Pancreas (tissue), 10 donors: Measurements from ENCODE around the gene OR52H1. TPM values are rescaled to one million over a fixed set of nuclear protein-coding genes. Genes with fewer than 3 reads are reported as not detected.

Source experiments
- ATAC-seq, 4 donors: fragments of 200-7000 bp; cut with Tn5 transposase; one replicate each; pipeline versions ENCODE4 v1.8.0 to v1.9.1; 2020; ENCODE audit warnings: mild to moderate bottlenecking in 4 of 4, moderate library complexity in 4 of 4
- DNase-seq, 6 donors: peaks; one replicate each; pipeline ENCODE4 v3.0.0-alpha.2; 2020
- FAIRE-seq: peaks from 2 replicates; lab custom pipeline; 2012; peaks lifted over from hg19 to GRCh38; lab: Jason Lieb, UNC
- H3K27ac ChIP-seq, 4 donors: fragments of 200-600 bp; sonication (generic); 1 replicate in 3 of 4; 2 replicates in 1 of 4; pipeline versions ENCODE4 v1.5.0 to v1.8.0; 2020
- H3K27me3 ChIP-seq, 4 donors: fragments of 200-600 bp; one replicate each; pipeline ENCODE4 v1.8.0; 2021
- H3K36me3 ChIP-seq, 3 donors: fragments of 200-600 bp; sonication (generic) in 1 of 3; one replicate each; pipeline versions ENCODE4 v1.5.0 to v1.8.0; 2020 to 2021
- H3K4me1 ChIP-seq, 3 donors: fragments of 200-600 bp; one replicate each; pipeline ENCODE4 v1.8.0; 2021
- H3K4me3 ChIP-seq, 4 donors: fragments of 200-600 bp; sonication (generic) in 2 of 4; one replicate each; pipeline versions ENCODE4 v1.5.0 to v1.8.0; 2020 to 2021
- H3K9me3 ChIP-seq, 4 donors: fragments of 200-600 bp; one replicate each; pipeline ENCODE4 v1.8.0; 2021
- WGBS, 2 donors: extraction: QIAGEN DNeasy Blood & Tissue Kit; methylation state at CpG; one replicate each; pipeline ENCODE4 v1.1.7; 2013; 5-methylcytosine and 5-hydroxymethylcytosine counted together
- intact Hi-C, 3 donors: fragments of 100-400 bp; cut with DNase I; formaldehyde crosslinking; loops; one replicate each; pipeline versions ENCODE4 v1.11.1 to v1.14.2; 2022
- polyA plus RNA-seq, 2 donors: library from polyadenylated mRNA; stranded (reverse); fragments of 200-250 nt; gene quantifications; one replicate each; pipeline ENCODE4 v1.2.3, GENCODE V29; 2013
- total RNA-seq, 6 donors: library from RNA; stranded (reverse); fragmentation: NEBNext Ultra II Directional in 4 of 6; extraction: Animal tissue kit (Norgen Biotek cat#: 25700) in 4 of 6; gene quantifications; one replicate each; pipeline versions ENCODE4 v1.2.1 to v1.2.4, GENCODE V29; 2021 to 2023
- TF ChIP-seq, protein P1 (sequence below), 4 donors: fragments of 200-600 bp; sonication (generic) in 3 of 4; IDR thresholded peaks; one replicate each; pipeline versions ENCODE4 v1.5.0 to v1.8.0; 2021; ENCODE audit warnings: antibody characterized with exemption in 4 of 4
- donor health status: healthy with polysubstance abuse.
- donor health status: DM: no; HTN: no; CAD: no; lungs with moderate emphysema.
- donor health status: DM: no; HTN: no; CAD: no.
- donor health status: control.
- donor health status: control.
- donor health status: Bipolar disorder and iron deficiency.
- donor health status: DM: yes; HTN: yes; CAD: no.
- donor health status: DM: no; HTN: no; CAD: no.
- donor health status: DM: no; HTN: no; CAD: no.
- donor health status: DM: yes; HTN: yes; CAD: no.

The OR52H1 gene
- total and polyA plus RNA-seq, 8 donors: 0.17 to 0.31 (median 0.25) TPM; not detected in 4

GRCh38 chr11:5505363-5506048 is 42.8 kb downstream of the OR52H1 start:
- intact Hi-C loops: no loop called here
- Histone ChIP-seq H3K9me3 (no peaks in the 10 kb centered on the region), H3K27me3 (no peaks in the 10 kb centered on the region), H3K36me3 (no peaks in the 10 kb centered on the region), H3K4me3 (no peak overlapping the region), H3K27ac (no peak overlapping the region), H3K4me1 (no peaks in the 10 kb centered on the region)
- DNase-seq (no peak), ATAC-seq (no peak), FAIRE-seq (no peak)
- TF ChIP-seq, protein P1, sequence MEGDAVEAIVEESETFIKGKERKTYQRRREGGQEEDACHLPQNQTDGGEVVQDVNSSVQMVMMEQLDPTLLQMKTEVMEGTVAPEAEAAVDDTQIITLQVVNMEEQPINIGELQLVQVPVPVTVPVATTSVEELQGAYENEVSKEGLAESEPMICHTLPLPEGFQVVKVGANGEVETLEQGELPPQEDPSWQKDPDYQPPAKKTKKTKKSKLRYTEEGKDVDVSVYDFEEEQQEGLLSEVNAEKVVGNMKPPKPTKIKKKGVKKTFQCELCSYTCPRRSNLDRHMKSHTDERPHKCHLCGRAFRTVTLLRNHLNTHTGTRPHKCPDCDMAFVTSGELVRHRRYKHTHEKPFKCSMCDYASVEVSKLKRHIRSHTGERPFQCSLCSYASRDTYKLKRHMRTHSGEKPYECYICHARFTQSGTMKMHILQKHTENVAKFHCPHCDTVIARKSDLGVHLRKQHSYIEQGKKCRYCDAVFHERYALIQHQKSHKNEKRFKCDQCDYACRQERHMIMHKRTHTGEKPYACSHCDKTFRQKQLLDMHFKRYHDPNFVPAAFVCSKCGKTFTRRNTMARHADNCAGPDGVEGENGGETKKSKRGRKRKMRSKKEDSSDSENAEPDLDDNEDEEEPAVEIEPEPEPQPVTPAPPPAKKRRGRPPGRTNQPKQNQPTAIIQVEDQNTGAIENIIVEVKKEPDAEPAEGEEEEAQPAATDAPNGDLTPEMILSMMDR (IDR thresholded peaks at IDR 0.05): no peak
- 80 to 81% methylated on average over 9 of the region's 9 CpGs for WGBS, 2 donors

GRCh38 chr11:5504403-5504921 is 43.9 kb downstream of the OR52H1 start:
- DNase-seq: no peak
- FAIRE-seq: no peak
- intact Hi-C loops: no loop called here
- H3K9me3 ChIP-seq: no peaks in the 10 kb centered on the region
- WGBS, 2 donors: 67 to 78% methylated on average over 2 of the region's 2 CpGs
- no peak for ATAC-seq
- no peaks in the 10 kb centered on the region for H3K36me3 ChIP-seq
- no peak overlapping the region for H3K27ac ChIP-seq
- TF ChIP-seq, protein P1 (IDR thresholded peaks at IDR 0.05): no peak
- no peak overlapping the region for H3K4me3 ChIP-seq
- H3K27me3 ChIP-seq: no peaks in the 10 kb centered on the region
- no peaks in the 10 kb centered on the region for H3K4me1 ChIP-seq

GRCh38 chr11:5500393-5500801 is 47.9 kb downstream of the OR52H1 start:
- no peak for FAIRE-seq
- 76 to 80% methylated on average over 6 of the region's 6 CpGs for WGBS, 2 donors
- TF ChIP-seq, protein P1 (IDR thresholded peaks at IDR 0.05): no peak
- Histone ChIP-seq H3K4me3 (no peak overlapping the region), H3K9me3 (no peaks in the 10 kb centered on the region), H3K27me3 (no peaks in the 10 kb centered on the region), H3K27ac (no peak overlapping the region), H3K4me1 (no peaks in the 10 kb centered on the region), H3K36me3 (no peaks in the 10 kb centered on the region)
- ATAC-seq: no peak
- intact Hi-C loops: no loop called here
- no peak for DNase-seq

- FAIRE-seq: no peak
- no peak overlapping the region for H3K4me3 ChIP-seq
- intact Hi-C loops: no loop called here
- no peak for DNase-seq
- H3K4me1 ChIP-seq: no peaks in the 10 kb centered on the region
- no peaks in the 10 kb centered on the region for H3K27me3 ChIP-seq
- no peaks in the 10 kb centered on the region for H3K9me3 ChIP-seq
- TF ChIP-seq, protein P1 (IDR thresholded peaks at IDR 0.05): no peak
- 49 to 64% methylated on average over 2 of the region's 2 CpGs for WGBS, 2 donors
- no peak overlapping the region for H3K27ac ChIP-seq
- ATAC-seq: no peak
- no peaks in the 10 kb centered on the region for H3K36me3 ChIP-seq
These were observed 48.7 kb downstream of the OR52H1 start for GRCh38 chr11:5499671-5500070.

Other genes with a start within 250 kb of the OR52H1 start
- not detected for gene OR51B4, start 246.6 kb downstream of the OR52H1 start, total RNA-seq
- gene OR51B4, start 246.6 kb downstream of the OR52H1 start, polyA plus RNA-seq: not detected
- gene OR51B2, start 224.2 kb downstream of the OR52H1 start, total RNA-seq: not detected
- gene OR51B2, start 224.2 kb downstream of the OR52H1 start, polyA plus RNA-seq: not detected
- under 1 TPM in 3 of 6 donors, not detected in 3; 0.14 to 0.24 (median 0.19) TPM for gene OR51B5, start 205.0 kb downstream of the OR52H1 start, total RNA-seq
- gene OR51B5, start 205.0 kb downstream of the OR52H1 start, polyA plus RNA-seq: under 1 TPM in 1 of 2 donors, not detected in 1; 0.05 TPM
- not detected for gene OR51B6, start 197.0 kb downstream of the OR52H1 start, total RNA-seq
- not detected for gene OR51B6, start 197.0 kb downstream of the OR52H1 start, polyA plus RNA-seq
- gene OR51M1, start 164.7 kb downstream of the OR52H1 start, total RNA-seq: not detected
- gene OR51M1, start 164.7 kb downstream of the OR52H1 start, polyA plus RNA-seq: not detected
- not detected for gene OR51Q1, start 126.4 kb downstream of the OR52H1 start, total RNA-seq
- gene OR51Q1, start 126.4 kb downstream of the OR52H1 start, polyA plus RNA-seq: not detected
- under 1 TPM in 1 of 6 donors, not detected in 5; 0.28 TPM for gene OR51I1, start 107.0 kb downstream of the OR52H1 start, total RNA-seq
- gene OR51I1, start 107.0 kb downstream of the OR52H1 start, polyA plus RNA-seq: not detected
- not detected for gene OR51I2, start 99.2 kb downstream of the OR52H1 start, total RNA-seq
- gene OR51I2, start 99.2 kb downstream of the OR52H1 start, polyA plus RNA-seq: not detected
- gene OR52D1, start 59.9 kb downstream of the OR52H1 start, total RNA-seq: not detected
- gene OR52D1, start 59.9 kb downstream of the OR52H1 start, polyA plus RNA-seq: not detected
- under 1 TPM in 3 of 6 donors, not detected in 3; 0.18 to 0.31 (median 0.22) TPM for gene UBQLN3, start 38.6 kb downstream of the OR52H1 start, total RNA-seq
- not detected for gene UBQLN3, start 38.6 kb downstream of the OR52H1 start, polyA plus RNA-seq
- under 1 TPM; 0.09 to 0.53 (median 0.23) TPM for gene UBQLNL, start 31.8 kb downstream of the OR52H1 start, total RNA-seq
- gene UBQLNL, start 31.8 kb downstream of the OR52H1 start, polyA plus RNA-seq: 1 to 10 TPM in 1 of 2 donors, under 1 TPM in 1; 0.53 to 1.0 TPM
- gene OR52B6, start 32.3 kb upstream of the OR52H1 start, total RNA-seq: not detected
- gene OR52B6, start 32.3 kb upstream of the OR52H1 start, polyA plus RNA-seq: not detected
- 1 to 10 TPM in 4 of 6 donors, under 1 TPM in 2; 0.76 to 1.7 (median 1.4) TPM for gene TRIM6, start 48.1 kb upstream of the OR52H1 start, total RNA-seq
- gene TRIM6, start 48.1 kb upstream of the OR52H1 start, polyA plus RNA-seq: 1 to 10 TPM; 1.1 to 1.7 TPM
- gene TRIM34, start 76.5 kb upstream of the OR52H1 start, total RNA-seq: 1 to 10 TPM in 4 of 6 donors, under 1 TPM in 2; 0.54 to 5.6 (median 1.6) TPM
- gene TRIM34, start 76.5 kb upstream of the OR52H1 start, polyA plus RNA-seq: 1 to 10 TPM; 1.6 to 3.2 TPM
- 10 to 100 TPM; 16.1 to 23.8 (median 18.8) TPM for gene TRIM5, start 136.5 kb upstream of the OR52H1 start, total RNA-seq
- 1 to 10 TPM; 6.4 to 9.8 TPM for gene TRIM5, start 136.5 kb upstream of the OR52H1 start, polyA plus RNA-seq
- 10 to 100 TPM in 4 of 6 donors, 1 to 10 TPM in 2; 4.1 to 24.7 (median 11.6) TPM for gene TRIM22, start 141.2 kb upstream of the OR52H1 start, total RNA-seq
- 1 to 10 TPM; 9.1 to 9.5 TPM for gene TRIM22, start 141.2 kb upstream of the OR52H1 start, polyA plus RNA-seq
- gene OR56B1, start 187.9 kb upstream of the OR52H1 start, total RNA-seq: not detected
- not detected for gene OR56B1, start 187.9 kb upstream of the OR52H1 start, polyA plus RNA-seq
- gene OR52N4, start 205.7 kb upstream of the OR52H1 start, total RNA-seq: not detected
- gene OR52N4, start 205.7 kb upstream of the OR52H1 start, polyA plus RNA-seq: under 1 TPM in 1 of 2 donors, not detected in 1; 0.07 TPM
- under 1 TPM in 1 of 6 donors, not detected in 5; 0.12 TPM for gene OR52N5, start 234.8 kb upstream of the OR52H1 start, total RNA-seq
- gene OR52N5, start 234.8 kb upstream of the OR52H1 start, polyA plus RNA-seq: not detected
- gene OR52N1, start 242.7 kb upstream of the OR52H1 start, total RNA-seq: under 1 TPM in 1 of 6 donors, not detected in 5; 0.09 TPM
- gene OR52N1, start 242.7 kb upstream of the OR52H1 start, polyA plus RNA-seq: not detected